GM23248 (cell line): Measurements from ENCODE around the gene NOTUM. TPM values are rescaled to one million over a fixed set of nuclear protein-coding genes. Genes with fewer than 3 reads are reported as not detected.
"Not testable (repeated sequence)": the region's sequence is repeated elsewhere in the genome, so short reads cannot be mapped to it uniquely, and the experiment has no call there.

Experiments
- DNase-seq: peaks from one replicate; pipeline ENCODE4 v3.0.0-alpha.2; 2015
- H2AFZ ChIP-seq: fragments of 200-600 bp; sonication (generic); 2 replicates; pipeline ENCODE4 v1.6.1; 2016; ENCODE audit warnings: antibody characterized with exemption
- H3F3A ChIP-seq: fragments of 200-600 bp; sonication (generic); 2 replicates; pipeline ENCODE4 v1.6.1; 2016; ENCODE audit warnings: mild to moderate bottlenecking, antibody characterized with exemption, mixed run types; ENCODE audit not compliant: insufficient read depth
- H3K27ac ChIP-seq: fragments of 200-600 bp; sonication (generic); 2 replicates; pipeline ENCODE4 v1.5.1; 2016; ENCODE audit warnings: mild to moderate bottlenecking
- H3K27me3 ChIP-seq: fragments of 200-600 bp; sonication (generic); replicated peaks from 2 replicates; pipeline ENCODE4 v1.6.1; 2016; ENCODE audit warnings: mild to moderate bottlenecking; ENCODE audit not compliant: insufficient read depth
- H3K36me3 ChIP-seq: fragments of 200-600 bp; sonication (generic); 2 replicates; pipeline ENCODE4 v1.6.1; 2016; ENCODE audit warnings: low read depth, mild to moderate bottlenecking
- H3K4me1 ChIP-seq: fragments of 200-600 bp; sonication (generic); 2 replicates; pipeline ENCODE4 v1.6.1; 2016; ENCODE audit warnings: mild to moderate bottlenecking; ENCODE audit not compliant: insufficient read depth
- H3K4me2 ChIP-seq: fragments of 200-600 bp; sonication (generic); one replicate; pipeline ENCODE4 v1.6.1; 2016; ENCODE audit warnings: mild to moderate bottlenecking; ENCODE audit not compliant: unreplicated experiment
- H3K4me3 ChIP-seq: fragments of 200-600 bp; sonication (generic); 2 replicates; pipeline ENCODE4 v1.5.1; 2016; ENCODE audit warnings: mild to moderate bottlenecking
- H3K79me2 ChIP-seq: fragments of 200-600 bp; sonication (generic); 2 replicates; pipeline ENCODE4 v1.6.1; 2016; ENCODE audit warnings: mild to moderate bottlenecking; ENCODE audit not compliant: insufficient read depth
- H3K9ac ChIP-seq: fragments of 200-600 bp; sonication (generic); 2 replicates; pipeline ENCODE4 v1.6.1; 2016; ENCODE audit warnings: mild to moderate bottlenecking
- H3K9me2 ChIP-seq: fragments of 200-600 bp; sonication (generic); 2 replicates; pipeline ENCODE4 v1.6.1; 2016; ENCODE audit warnings: mixed run types, mild to moderate bottlenecking, moderate library complexity; ENCODE audit not compliant: insufficient read depth
- H3K9me3 ChIP-seq: fragments of 200-600 bp; sonication (generic); one replicate; pipeline ENCODE4 v1.6.1; 2017; ENCODE audit warnings: low read depth
- H4K20me1 ChIP-seq: fragments of 200-600 bp; sonication (generic); 2 replicates; pipeline ENCODE4 v1.6.0; 2016; ENCODE audit not compliant: insufficient read depth
- EZH2 ChIP-seq: fragments of 200-600 bp; sonication (generic); IDR thresholded peaks from 2 replicates; pipeline ENCODE4 v1.6.1; 2018; ENCODE audit warnings: antibody characterized with exemption, mild to moderate bottlenecking; ENCODE audit not compliant: insufficient read depth, poor library complexity, severe bottlenecking
- EZH2phosphoT487 ChIP-seq: fragments of 200-600 bp; sonication (generic); IDR thresholded peaks from 2 replicates; pipeline ENCODE4 v1.6.1; 2018; ENCODE audit warnings: antibody characterized with exemption, moderate library complexity, mild to moderate bottlenecking, low read depth; ENCODE audit not compliant: insufficient read depth
- WGBS, 2 experiments: methylation state at CpG; one replicate each; pipeline ENCODE4 v1.1.6; 2015 to 2017; ENCODE audit warnings: low lambda C conversion rate in 2 of 2, low coverage in 1 of 2; ENCODE audit errors: missing lambda C conversion rate in 2 of 2; 5-methylcytosine and 5-hydroxymethylcytosine counted together
- in situ Hi-C: fragments of 300-500 bp; cut with MboI; formaldehyde crosslinking; loops from 2 replicates; pipeline ENCODE4 v1.15.0; 2020
- polyA plus RNA-seq: library from polyadenylated mRNA; unstranded; fragments of >200 nt; fragmentation: Nextera tagmentation; extraction: Ambion mirVana; gene quantifications from 2 replicates; pipeline ENCODE4 v1.2.1, GENCODE V29; 2016
- total RNA-seq: library from RNA; depleted of rRNA; stranded (reverse); fragments of >200 nt; shearing (Covaris generic); gene quantifications from 2 replicates; pipeline ENCODE4 v1.2.3, GENCODE V29; 2014

The NOTUM gene
- total and polyA plus RNA-seq, 2 experiments from 2014 or later = not detected

DNA sequence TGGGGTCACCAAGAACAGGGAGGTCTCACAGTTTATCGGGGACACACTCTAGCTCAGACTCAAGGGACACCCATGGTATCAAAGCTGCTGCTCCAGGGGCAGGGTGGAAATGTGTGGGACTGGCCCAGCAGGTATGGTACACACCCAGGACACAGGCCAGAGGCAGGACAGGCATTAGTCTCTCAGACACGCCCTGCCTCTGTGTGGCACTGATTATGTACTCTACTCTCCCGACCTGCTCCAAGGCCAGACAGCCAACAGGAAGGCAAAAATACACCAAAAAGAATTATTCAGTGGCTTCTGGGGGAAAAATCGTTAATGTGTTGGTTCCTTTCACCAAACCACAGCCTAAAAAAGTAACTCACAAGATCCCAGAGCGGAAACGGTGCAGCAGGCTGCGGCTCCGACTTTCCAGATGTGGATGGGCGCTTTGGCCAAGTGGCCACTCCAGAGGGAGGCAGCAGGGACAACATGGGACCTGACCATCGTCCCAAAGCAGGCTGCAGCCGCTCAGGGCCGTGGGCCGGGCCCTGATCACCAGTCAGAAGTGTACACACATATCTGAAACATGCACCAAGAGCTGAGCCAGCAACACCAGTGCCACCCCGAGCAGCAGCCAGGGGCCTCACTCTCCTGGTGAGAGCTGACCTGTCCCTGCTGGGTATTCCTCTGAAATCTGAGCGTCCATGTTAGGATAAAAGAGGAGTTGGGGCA, 42.0 kb downstream of the NOTUM start:
- H3K9ac ChIP-seq = no peak overlapping the region
- H3K4me1 ChIP-seq = peaks cover 14% of the 10 kb centered on the region; the same call in 1 of the 2 replicates
- H2AFZ ChIP-seq = no peak overlapping the region
- no peaks in the 10 kb centered on the region for H3K9me3 ChIP-seq
- peaks cover 76% of the 10 kb centered on the region for H3K79me2 ChIP-seq
- H3K27ac ChIP-seq = no peak overlapping the region
- 78 to 79% methylated on average over 14 to 15 of the region's 15 CpGs for WGBS, 2 experiments
- in situ Hi-C loops = no loop called here
- H4K20me1 ChIP-seq = no peaks in the 10 kb centered on the region
- no peaks in the 10 kb centered on the region; the same call in 1 of the 2 replicates for H3F3A ChIP-seq
- H3K9me2 ChIP-seq = no peaks in the 10 kb centered on the region
- 0 out of 2 replicates have a peak, but pooled peaks cover 9% of the 10 kb centered on the region for H3K36me3 ChIP-seq
- no peaks in the 10 kb centered on the region for H3K27me3 ChIP-seq
- DNase-seq = no peak
- H3K4me2 ChIP-seq = no peak overlapping the region
- TF ChIP-seq EZH2 = no peak
- TF ChIP-seq EZH2phosphoT487 = no peak
- H3K4me3 ChIP-seq = no peak overlapping the region

DNA sequence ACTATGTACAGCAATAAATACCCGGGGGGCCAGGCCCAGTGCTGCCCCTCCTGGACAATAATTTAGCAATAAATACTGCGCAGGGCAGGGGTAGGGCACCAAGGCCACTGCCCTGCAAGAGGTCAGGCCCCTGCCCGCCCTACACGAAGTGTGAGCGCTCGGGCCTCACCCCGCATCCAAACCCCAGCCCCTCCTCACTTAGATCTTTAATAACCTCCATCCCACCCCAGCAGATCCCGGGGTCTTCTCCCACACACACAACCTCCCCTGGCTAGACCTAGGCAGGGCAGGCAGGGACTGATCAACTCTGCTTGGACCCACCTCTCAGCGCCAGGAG, 42.7 kb downstream of the NOTUM start:
- H4K20me1 ChIP-seq, H3K9ac ChIP-seq, H2AFZ ChIP-seq, H3K9me2 ChIP-seq, H3K4me1 ChIP-seq, DNase-seq, H3K27me3 ChIP-seq, H3K9me3 ChIP-seq, H3K4me2 ChIP-seq, in situ Hi-C loops, H3F3A ChIP-seq, H3K27ac ChIP-seq: not testable (repeated sequence)
- Histone ChIP-seq H3K79me2 (peaks cover 70% of the 10 kb centered on the region), H3K36me3 (0 out of 2 replicates have a peak, but pooled peaks cover 13% of the 10 kb centered on the region), H3K4me3 (peak overlapping the region; percentile 80; the same call in 1 of the 2 replicates)
- 26 to 31% methylated on average over 7 to 9 of the region's 9 CpGs for WGBS, 2 experiments

DNA sequence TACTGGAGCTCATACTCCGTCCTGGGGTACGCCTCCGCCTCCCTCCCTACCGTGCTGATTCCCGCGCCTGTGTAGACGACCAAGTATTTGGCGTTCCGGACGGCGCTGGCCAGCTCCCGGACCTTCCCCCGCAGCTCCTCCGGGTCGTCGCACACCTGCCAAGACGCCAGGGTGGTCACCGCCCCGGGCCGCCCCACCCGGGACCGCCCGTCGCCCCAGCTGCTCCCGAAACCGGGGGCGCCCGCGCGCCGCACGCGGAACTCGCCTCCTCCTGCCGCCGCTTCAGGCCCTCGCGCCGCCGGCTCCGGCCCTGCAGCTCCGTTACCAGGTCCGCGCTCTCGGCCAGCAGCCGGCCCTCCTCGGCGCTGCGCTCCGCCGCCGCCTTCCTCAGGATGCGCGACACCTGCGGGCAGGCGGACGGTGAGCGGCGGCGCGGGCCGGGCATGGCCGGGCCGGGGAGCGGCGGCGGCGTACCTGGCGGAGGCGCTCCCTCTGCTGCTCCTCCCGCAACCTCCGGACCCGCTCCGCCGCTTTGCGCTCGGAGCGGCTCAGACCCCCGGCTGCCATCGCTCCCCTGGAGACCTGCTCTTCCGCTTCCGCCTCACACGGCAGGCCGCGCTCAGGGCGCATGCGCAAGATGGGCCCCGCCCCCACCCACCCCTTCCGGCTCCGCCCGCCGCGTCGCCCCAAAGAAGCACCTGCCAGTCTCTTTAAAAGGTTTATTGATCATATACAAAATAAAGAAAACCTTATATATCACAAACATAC, 43.2 kb downstream of the NOTUM start, which contains the start of gene SIRT7:
Gene SIRT7, minus strand, starts transcription at position 612 of the 768 bp plus-strand sequence. Its CDS starts 45 bp downstream, at position 567.
- H3K79me2 ChIP-seq = peaks cover 65% of the 10 kb centered on the region

DNA sequence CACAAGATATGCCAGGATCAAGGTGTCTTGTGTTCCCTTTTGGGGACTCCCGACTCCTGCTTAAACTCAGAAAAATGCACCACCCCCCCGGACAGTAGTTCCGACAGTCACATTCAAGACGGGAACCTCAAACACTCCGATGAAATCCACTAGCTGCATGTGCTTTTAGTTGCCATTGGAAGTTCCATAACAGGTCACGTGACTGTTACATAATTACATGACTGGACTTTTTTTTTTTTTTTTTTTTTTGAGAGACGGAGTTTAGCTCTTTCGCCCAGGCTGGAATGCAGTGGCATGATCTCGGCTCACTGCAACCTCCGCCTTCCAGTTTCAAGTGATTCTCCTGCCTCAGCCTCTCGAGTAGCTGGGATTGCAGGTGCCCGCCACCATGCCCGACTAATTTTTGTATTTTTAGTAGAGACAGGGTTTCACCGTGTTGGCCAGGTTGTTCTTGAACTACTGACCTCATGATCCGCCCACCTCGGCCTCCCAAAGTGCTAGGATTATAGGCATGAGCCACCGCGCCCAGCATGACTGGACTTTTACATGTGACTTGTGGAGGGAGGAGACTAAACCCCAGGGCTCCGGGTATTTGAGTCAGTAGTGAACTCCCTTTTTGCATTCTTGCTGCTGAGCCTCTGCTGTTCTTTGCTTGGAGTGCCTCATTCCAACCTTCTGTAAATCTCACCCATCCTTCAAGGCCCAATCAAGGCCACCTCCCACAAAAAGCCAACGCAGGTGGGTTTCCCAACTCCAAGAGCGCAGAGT, 44.6 kb downstream of the NOTUM start:
- no peaks in the 10 kb centered on the region for H3K27me3 ChIP-seq
- peaks cover 5% of the 10 kb centered on the region; the same call in 1 of the 2 replicates for H3F3A ChIP-seq
- H3K4me3 ChIP-seq = peak overlapping the region; percentile 80
- H3K27ac ChIP-seq = peak overlapping the region; percentile 52
- no peaks in the 10 kb centered on the region for H3K9me3 ChIP-seq
- H3K4me2 ChIP-seq = peak overlapping the region; percentile 92
- H4K20me1 ChIP-seq = no peaks in the 10 kb centered on the region
- H3K9me2 ChIP-seq = no peaks in the 10 kb centered on the region
- no peak overlapping the region for H2AFZ ChIP-seq
- DNase-seq = peak; percentile 87
- in situ Hi-C loops = no loop called here
- H3K79me2 ChIP-seq = peaks cover 52% of the 10 kb centered on the region
- peaks cover 9% of the 10 kb centered on the region; the same call in 1 of the 2 replicates for H3K4me1 ChIP-seq
- TF ChIP-seq EZH2phosphoT487 = no peak
- TF ChIP-seq EZH2 = no peak
- 74 to 76% methylated on average over 21 of the region's 21 CpGs for WGBS, 2 experiments
- H3K36me3 ChIP-seq = 0 out of 2 replicates have a peak, but pooled peaks cover 14% of the 10 kb centered on the region
- H3K9ac ChIP-seq = peak overlapping the region; percentile 75

More for the DNA sequence above, 43.2 kb downstream of the NOTUM start, which contains the start of gene SIRT7:
- Histone ChIP-seq H3K36me3 (0 out of 2 replicates have a peak, but pooled peaks cover 17% of the 10 kb centered on the region), H4K20me1 (no peaks in the 10 kb centered on the region), H3K27me3 (no peaks in the 10 kb centered on the region), H3K9me2 (no peaks in the 10 kb centered on the region), H3F3A (no peaks in the 10 kb centered on the region; the same call in 1 of the 2 replicates), H3K9me3 (no peaks in the 10 kb centered on the region), H2AFZ (peak within 1 kb of the TSS; percentile 30), H3K27ac (peak within 1 kb of the TSS; percentile 52), H3K4me3 (peak within 1 kb of the TSS; percentile 80), H3K9ac (peak within 1 kb of the TSS; percentile 75), H3K4me2 (peak within 1 kb of the TSS; percentile 92), H3K4me1 (peaks cover 9% of the 10 kb centered on the region; the same call in 1 of the 2 replicates)
- DNase-seq = peak; percentile 80
- in situ Hi-C loops = no loop called here
- TF ChIP-seq EZH2phosphoT487 (no peak), EZH2 (no peak)
- WGBS, 2 experiments = 1 to 2% methylated on average over 45 to 79 of the region's 94 CpGs
